Gastrocnemius medialis (tissue), 4 donors: ENCODE data around the gene MYLK3. TPM values are rescaled to one million over a fixed set of nuclear protein-coding genes. Genes with fewer than 3 reads are reported as not detected.

Experiments
- ATAC-seq, 2 donors: fragments of 150-250 bp; one replicate each; pipeline ENCODE4 v1.9.1; 2016
- DNase-seq, 2 donors: peaks; one replicate each; pipeline ENCODE4 v3.0.0-alpha.2; 2019
- H3K27ac ChIP-seq, 4 donors: fragments of 200-600 bp; sonication (generic); 1 replicate in 1 of 4; 2 replicates in 3 of 4; pipeline ENCODE4 v1.5.1; 2016 to 2018; ENCODE audit warnings: mild to moderate bottlenecking in 2 of 4, moderate library complexity in 1 of 4
- H3K27me3 ChIP-seq, 3 donors: fragments of 200-600 bp; sonication (generic) in 2 of 3; 1 replicate in 1 of 3; 2 replicates in 2 of 3; pipeline versions ENCODE4 v1.5.1 to v1.6.0; 2016 to 2019; ENCODE audit warnings: mild to moderate bottlenecking in 1 of 3, moderate library complexity in 1 of 3
- H3K36me3 ChIP-seq, 2 donors: fragments of 200-600 bp; sonication (generic) in 1 of 2; one replicate each; pipeline ENCODE4 v1.5.1; 2017 to 2018
- H3K4me1 ChIP-seq, 2 donors: fragments of 200-600 bp; sonication (generic) in 1 of 2; one replicate each; pipeline ENCODE4 v1.5.1; 2016 to 2017; ENCODE audit warnings: mild to moderate bottlenecking in 2 of 2
- H3K4me3 ChIP-seq, 4 donors: fragments of 200-600 bp; sonication (generic) in 3 of 4; 1 replicate in 1 of 4; 2 replicates in 3 of 4; pipeline ENCODE4 v1.5.1; 2016 to 2019; ENCODE audit warnings: mild to moderate bottlenecking in 2 of 4
- H3K9me3 ChIP-seq, 3 donors: fragments of 200-600 bp; sonication (generic) in 2 of 3; 1 replicate in 1 of 3; 2 replicates in 2 of 3; pipeline ENCODE4 v1.5.1; 2016 to 2019
- POLR2A ChIP-seq, 2 donors: fragments of 450-650 bp; IDR thresholded peaks; one replicate each; pipeline ENCODE4 v1.6.1; 2017; ENCODE audit warnings: antibody characterized with exemption in 2 of 2, mild to moderate bottlenecking in 2 of 2, moderate library complexity in 2 of 2
- in situ Hi-C, 4 donors: fragments of 200-750 bp; cut with MboI; loops; one replicate each; pipeline versions ENCODE4 v1.15.0 to v1.8.0; 2017; ENCODE audit warnings: low sequenced_read_pairs in 4 of 4
- intact Hi-C: fragments of 100-400 bp; cut with DNase I; formaldehyde crosslinking; loops from one replicate; pipeline ENCODE4 v1.15.1; 2023; ENCODE audit warnings: low total_unique reads
- total RNA-seq, 4 donors: library from RNA; depleted of rRNA; stranded (reverse); fragments of >200 nt; gene quantifications; one replicate each; pipeline versions ENCODE4 v1.1.0 to v1.2.3, GENCODE V29; 2016
- TF ChIP-seq, protein P1 (sequence below), 5 experiments: fragments of 450-650 bp in 3 of 5; fragments of 200-600 bp in 2 of 5; sonication (generic) in 2 of 5; IDR thresholded peaks in 4 of 5; conservative IDR thresholded peaks in 1 of 5; 1 replicate in 4 of 5; 2 replicates in 1 of 5; pipeline ENCODE4 v1.5.1; 2016 to 2019; ENCODE audit warnings: antibody characterized with exemption in 5 of 5, mild to moderate bottlenecking in 3 of 5, moderate library complexity in 3 of 5

Gene MYLK3
- total RNA-seq, 4 donors from 2014 or later = 2.4 to 9.2 (median 5.2) TPM

DNA sequence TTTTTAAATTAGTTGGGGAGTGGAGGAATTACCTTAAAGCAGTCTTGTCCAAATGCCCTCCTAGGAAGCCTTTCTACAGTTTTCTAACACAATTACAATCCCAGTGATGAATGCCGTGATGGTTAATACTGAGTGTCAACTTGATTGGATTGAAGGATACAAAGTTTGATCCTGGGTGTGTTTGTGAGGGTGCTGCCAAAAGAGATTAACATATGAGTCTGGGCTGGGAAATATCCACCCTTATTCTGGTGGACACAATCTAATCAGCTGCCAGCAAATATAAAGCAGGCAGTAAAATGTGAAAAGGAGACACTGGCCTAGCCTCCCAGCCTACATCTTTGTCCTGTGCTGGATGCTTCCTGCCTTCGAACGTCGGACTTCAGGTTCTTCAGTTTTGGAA, 46.5 kb downstream of the MYLK3 start:
- no peak for TF ChIP-seq POLR2A (IDR thresholded peaks at IDR 0.05)
- TF ChIP-seq, protein P1, sequence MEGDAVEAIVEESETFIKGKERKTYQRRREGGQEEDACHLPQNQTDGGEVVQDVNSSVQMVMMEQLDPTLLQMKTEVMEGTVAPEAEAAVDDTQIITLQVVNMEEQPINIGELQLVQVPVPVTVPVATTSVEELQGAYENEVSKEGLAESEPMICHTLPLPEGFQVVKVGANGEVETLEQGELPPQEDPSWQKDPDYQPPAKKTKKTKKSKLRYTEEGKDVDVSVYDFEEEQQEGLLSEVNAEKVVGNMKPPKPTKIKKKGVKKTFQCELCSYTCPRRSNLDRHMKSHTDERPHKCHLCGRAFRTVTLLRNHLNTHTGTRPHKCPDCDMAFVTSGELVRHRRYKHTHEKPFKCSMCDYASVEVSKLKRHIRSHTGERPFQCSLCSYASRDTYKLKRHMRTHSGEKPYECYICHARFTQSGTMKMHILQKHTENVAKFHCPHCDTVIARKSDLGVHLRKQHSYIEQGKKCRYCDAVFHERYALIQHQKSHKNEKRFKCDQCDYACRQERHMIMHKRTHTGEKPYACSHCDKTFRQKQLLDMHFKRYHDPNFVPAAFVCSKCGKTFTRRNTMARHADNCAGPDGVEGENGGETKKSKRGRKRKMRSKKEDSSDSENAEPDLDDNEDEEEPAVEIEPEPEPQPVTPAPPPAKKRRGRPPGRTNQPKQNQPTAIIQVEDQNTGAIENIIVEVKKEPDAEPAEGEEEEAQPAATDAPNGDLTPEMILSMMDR (IDR thresholded peaks at IDR 0.05 in 4 of 5, conservative IDR thresholded peaks at IDR 0.05 in 1 of 5) = no peak
- no peak overlapping the region for H3K27ac ChIP-seq
- DNase-seq (no peak), ATAC-seq (no peak)
- H3K36me3 ChIP-seq = no peaks in the 10 kb centered on the region
- H3K4me1 ChIP-seq = no peaks in the 10 kb centered on the region
- no peaks in the 10 kb centered on the region for H3K27me3 ChIP-seq
- in situ Hi-C loops = no loop called here
- no peak overlapping the region for H3K4me3 ChIP-seq
- intact Hi-C loops = no loop called here
- no peaks in the 10 kb centered on the region for H3K9me3 ChIP-seq

DNA sequence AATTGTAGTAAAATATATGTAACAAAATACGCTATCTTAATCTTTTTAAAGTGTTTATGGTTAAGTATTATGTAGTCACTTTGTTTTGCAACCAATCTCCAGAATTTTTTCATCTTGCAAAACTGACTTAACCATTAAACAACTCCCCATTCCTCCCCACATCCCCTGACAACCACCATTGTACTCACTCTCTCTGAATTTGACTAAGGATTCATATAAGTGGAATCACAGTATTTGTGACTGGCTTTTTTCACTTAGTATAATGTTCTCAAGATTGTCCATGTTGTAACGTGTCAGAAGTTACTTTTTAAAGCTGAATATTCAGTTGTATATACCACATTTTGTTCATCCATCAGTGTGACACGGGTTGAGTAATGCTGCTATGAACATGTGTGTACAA, 48.1 kb downstream of the MYLK3 start:
- Histone ChIP-seq H3K4me1 (no peaks in the 10 kb centered on the region), H3K27me3 (no peaks in the 10 kb centered on the region), H3K9me3 (no peaks in the 10 kb centered on the region), H3K4me3 (no peak overlapping the region), H3K27ac (no peak overlapping the region), H3K36me3 (no peaks in the 10 kb centered on the region)
- TF ChIP-seq POLR2A (IDR thresholded peaks at IDR 0.05) = no peak
- TF ChIP-seq, protein P1 (IDR thresholded peaks at IDR 0.05 in 4 of 5, conservative IDR thresholded peaks at IDR 0.05 in 1 of 5) = no peak
- in situ Hi-C loops = no loop called here
- ATAC-seq (no peak), DNase-seq (no peak)
- intact Hi-C loops = no loop called here

DNA sequence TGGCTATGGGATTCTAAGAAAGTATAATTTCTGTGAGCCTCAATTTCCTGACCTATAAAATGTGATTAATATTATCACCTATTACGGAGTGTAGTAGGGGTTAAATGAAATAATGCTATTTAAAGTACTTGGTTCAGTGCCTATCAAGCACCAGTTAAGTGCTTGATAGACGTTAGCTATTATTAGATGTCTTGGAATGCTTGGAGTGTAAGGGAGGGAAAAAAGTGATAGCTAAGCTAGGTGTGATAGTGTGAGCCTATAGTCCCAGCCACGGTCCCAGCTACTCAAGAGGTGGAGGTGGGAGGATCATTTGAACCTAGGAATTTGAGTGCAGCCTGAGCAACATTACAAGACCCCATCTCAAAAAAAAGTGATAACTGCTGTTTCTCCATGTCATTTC, 51.2 kb downstream of the MYLK3 start:
- intact Hi-C loops (no loop called here), in situ Hi-C loops (no loop called here)
- H3K27ac ChIP-seq = no peak overlapping the region
- H3K36me3 ChIP-seq = no peaks in the 10 kb centered on the region
- TF ChIP-seq, protein P1 (IDR thresholded peaks at IDR 0.05 in 4 of 5, conservative IDR thresholded peaks at IDR 0.05 in 1 of 5) = no peak
- no peak for TF ChIP-seq POLR2A (IDR thresholded peaks at IDR 0.05)
- H3K27me3 ChIP-seq = no peaks in the 10 kb centered on the region
- no peak for DNase-seq
- H3K4me3 ChIP-seq = no peak overlapping the region
- no peaks in the 10 kb centered on the region for H3K9me3 ChIP-seq
- no peak for ATAC-seq
- no peaks in the 10 kb centered on the region for H3K4me1 ChIP-seq

DNA sequence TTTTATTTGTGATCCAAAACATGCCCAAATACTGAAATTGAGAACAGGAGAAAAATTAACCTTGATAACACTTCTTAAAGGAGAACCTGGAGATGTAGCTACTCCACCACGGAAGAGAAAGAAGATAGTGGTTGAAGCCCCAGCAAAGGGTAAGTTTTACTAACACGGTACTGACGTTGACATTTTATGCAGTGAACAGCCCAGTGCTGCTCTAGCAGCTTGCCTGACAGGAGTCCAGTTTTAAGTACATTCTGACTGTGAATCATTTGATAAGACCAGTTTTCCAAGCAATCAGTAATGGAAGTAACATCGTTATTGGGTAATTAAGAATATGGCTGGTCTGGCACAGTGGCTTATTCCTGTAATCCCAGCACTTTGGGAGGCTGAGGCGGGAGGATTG, 52.2 kb downstream of the MYLK3 start:
- Histone ChIP-seq H3K9me3 (no peaks in the 10 kb centered on the region), H3K27me3 (no peaks in the 10 kb centered on the region), H3K27ac (no peak overlapping the region), H3K36me3 (no peaks in the 10 kb centered on the region), H3K4me1 (no peaks in the 10 kb centered on the region), H3K4me3 (no peak overlapping the region)
- no peak for DNase-seq
- intact Hi-C loops (no loop called here), in situ Hi-C loops (no loop called here)
- ATAC-seq = no peak
- TF ChIP-seq, protein P1 (IDR thresholded peaks at IDR 0.05 in 4 of 5, conservative IDR thresholded peaks at IDR 0.05 in 1 of 5) = no peak
- TF ChIP-seq POLR2A (IDR thresholded peaks at IDR 0.05) = no peak

DNA sequence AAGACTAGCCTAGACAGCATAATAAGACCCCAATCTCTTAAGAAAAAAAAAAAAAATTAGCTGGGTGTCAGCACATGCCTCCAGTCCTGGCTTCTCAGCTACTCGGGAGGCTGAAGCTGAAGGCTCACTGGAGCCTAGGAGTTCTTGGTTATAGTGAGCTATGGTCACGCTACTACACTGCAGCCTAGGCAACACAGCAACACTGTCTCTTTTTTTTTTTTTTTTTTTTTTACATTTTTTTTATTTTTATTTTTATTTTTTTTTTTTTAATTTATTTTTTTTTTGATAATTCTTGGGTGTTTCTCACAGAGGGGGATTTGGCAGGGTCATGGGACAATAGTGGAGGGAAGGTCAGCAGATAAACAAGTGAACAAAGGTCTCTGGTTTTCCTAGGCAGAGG, 54.5 kb downstream of the MYLK3 start:
- Histone ChIP-seq H3K9me3 (no peaks in the 10 kb centered on the region), H3K4me1 (peaks cover 11% of the 10 kb centered on the region in 2 donors), H3K36me3 (no peaks in the 10 kb centered on the region), H3K27ac (no peak overlapping the region), H3K4me3 (no peak overlapping the region), H3K27me3 (no peaks in the 10 kb centered on the region)
- TF ChIP-seq, protein P1 (IDR thresholded peaks at IDR 0.05 in 4 of 5, conservative IDR thresholded peaks at IDR 0.05 in 1 of 5) = no peak
- no peak for TF ChIP-seq POLR2A (IDR thresholded peaks at IDR 0.05)
- ATAC-seq (no peak), DNase-seq (no peak)
- in situ Hi-C loops = no loop called here
- intact Hi-C loops = no loop called here
